Muscle of leg (tissue), 11 donors: ENCODE measurements around the gene CTRL. TPM values are rescaled to one million over a fixed set of nuclear protein-coding genes. Genes with fewer than 3 reads are reported as not detected.

ENCODE experiments used
- DNase-seq: peaks from one replicate; pipeline ENCODE4 v3.0.0; 2013
- H3K27ac ChIP-seq: one replicate; pipeline ENCODE4 v1.5.1; 2013; ENCODE audit warnings: mild to moderate bottlenecking, low read length, control low read depth
- H3K27me3 ChIP-seq: one replicate; pipeline ENCODE4 v1.6.1; 2013; ENCODE audit warnings: low read length; ENCODE audit not compliant: control insufficient read depth, insufficient read depth
- H3K36me3 ChIP-seq: one replicate; pipeline ENCODE4 v1.6.1; 2013; ENCODE audit warnings: low read length; ENCODE audit not compliant: control insufficient read depth, insufficient read depth
- H3K4me1 ChIP-seq: one replicate; pipeline ENCODE4 v1.6.1; 2013; ENCODE audit warnings: low read length; ENCODE audit not compliant: control insufficient read depth, insufficient read depth
- H3K4me3 ChIP-seq: one replicate; pipeline ENCODE4 v1.5.1; 2013; ENCODE audit warnings: low read length, control low read depth
- H3K9me3 ChIP-seq: replicated peaks from 2 replicates; pipeline ENCODE4 v1.6.1; 2013; ENCODE audit warnings: low read depth, low read length; ENCODE audit not compliant: control insufficient read depth
- WGBS: methylation state at CpG from one replicate; pipeline ENCODE4 v1.1.5; 2013; ENCODE audit warnings: missing lambda C conversion rate; ENCODE audit not compliant: insufficient coverage; 5-methylcytosine and 5-hydroxymethylcytosine counted together
- polyA plus RNA-seq, 8 donors: library from polyadenylated mRNA; unstranded; fragments of 120-200 nt; gene quantifications; one replicate each; pipeline versions ENCODE4 v1.2.1 to v1.2.3, GENCODE V29; 2013; ENCODE audit warnings: inconsistent platforms in 1 of 8, low replicate concordance in 1 of 8; ENCODE audit not compliant: insufficient read length in 8 of 8, insufficient read depth in 1 of 8
- total RNA-seq: library from RNA; stranded (reverse); fragments of 120-200 nt; gene quantifications from one replicate; pipeline ENCODE4 v1.2.4, GENCODE V29; 2013

The CTRL gene
- total and polyA plus RNA-seq, 9 donors, result 0.66 to 5.2 (median 3.6) TPM

GRCh38 chr16:67914758-67915495 is 16.7 kb downstream of the CTRL start:
- 63% methylated on average over 2 of the region's 7 CpGs for WGBS
- Histone ChIP-seq H3K27me3 (no peaks in the 10 kb centered on the region), H3K9me3 (no peaks in the 10 kb centered on the region), H3K4me3 (no peak overlapping the region), H3K27ac (no peak overlapping the region), H3K36me3 (peaks cover 60% of the 10 kb centered on the region), H3K4me1 (peaks cover 56% of the 10 kb centered on the region)
- no peak for DNase-seq

GRCh38 chr16:67910158-67910557 is 21.5 kb downstream of the CTRL start:
- Histone ChIP-seq H3K27ac (peak overlapping the region; percentile 47), H3K4me1 (peaks cover 15% of the 10 kb centered on the region), H3K36me3 (peaks cover 43% of the 10 kb centered on the region), H3K27me3 (no peaks in the 10 kb centered on the region), H3K4me3 (no peak overlapping the region), H3K9me3 (no peaks in the 10 kb centered on the region)
- peak; percentile 83 for DNase-seq
- WGBS, result 73% methylated on average over 2 of the region's 2 CpGs

- Histone ChIP-seq H3K9me3 (no peaks in the 10 kb centered on the region), H3K4me3 (no peak overlapping the region), H3K36me3 (peaks cover 43% of the 10 kb centered on the region), H3K27me3 (no peaks in the 10 kb centered on the region), H3K4me1 (peaks cover 11% of the 10 kb centered on the region), H3K27ac (peak overlapping the region; percentile 47)
- 92% methylated on average over 35 of the region's 36 CpGs for WGBS
- no peak for DNase-seq
Observed at GRCh38 chr16:67909056-67909742, 22.5 kb downstream of the CTRL start.

- WGBS, result 85% methylated on average over 7 of the region's 11 CpGs
- no peak overlapping the region for H3K27ac ChIP-seq
- H3K9me3 ChIP-seq, result no peaks in the 10 kb centered on the region
- H3K36me3 ChIP-seq, result peaks cover 45% of the 10 kb centered on the region
- no peak for DNase-seq
- no peaks in the 10 kb centered on the region for H3K27me3 ChIP-seq
- peaks cover 11% of the 10 kb centered on the region for H3K4me1 ChIP-seq
- H3K4me3 ChIP-seq, result no peak overlapping the region
Observed at GRCh38 chr16:67907397-67908180, 24.1 kb downstream of the CTRL start.

GRCh38 chr16:67902831-67903230 is 28.8 kb downstream of the CTRL start:
- Histone ChIP-seq H3K27me3 (no peaks in the 10 kb centered on the region), H3K4me1 (peaks cover 11% of the 10 kb centered on the region), H3K4me3 (no peak overlapping the region), H3K27ac (peak overlapping the region; percentile 45), H3K36me3 (peaks cover 17% of the 10 kb centered on the region), H3K9me3 (no peaks in the 10 kb centered on the region)
- 83% methylated on average over 1 of the region's 4 CpGs for WGBS
- DNase-seq, result no peak

- WGBS, result 100% methylated on average over 1 of the region's 5 CpGs
- Histone ChIP-seq H3K9me3 (no peaks in the 10 kb centered on the region), H3K27ac (no peak overlapping the region), H3K36me3 (peaks cover 17% of the 10 kb centered on the region), H3K27me3 (no peaks in the 10 kb centered on the region), H3K4me3 (no peak overlapping the region), H3K4me1 (peaks cover 11% of the 10 kb centered on the region)
- DNase-seq, result no peak
Observed at GRCh38 chr16:67901734-67902133, 29.9 kb downstream of the CTRL start.

- H3K27me3 ChIP-seq, result no peaks in the 10 kb centered on the region
- no peak overlapping the region for H3K27ac ChIP-seq
- peak; percentile 56 for DNase-seq
- no peaks in the 10 kb centered on the region for H3K9me3 ChIP-seq
- peaks cover 28% of the 10 kb centered on the region for H3K4me1 ChIP-seq
- H3K4me3 ChIP-seq, result no peak overlapping the region
- H3K36me3 ChIP-seq, result peaks cover 9% of the 10 kb centered on the region
- no CpG with 5 or more reads among the region's 3 CpGs for WGBS
Observed at GRCh38 chr16:67897231-67897630, 34.4 kb downstream of the CTRL start.

GRCh38 chr16:67893743-67894399 is 37.8 kb downstream of the CTRL start:
- peaks cover 18% of the 10 kb centered on the region for H3K4me1 ChIP-seq
- H3K36me3 ChIP-seq, result no peaks in the 10 kb centered on the region
- 19% methylated on average over 3 of the region's 14 CpGs for WGBS
- no peak for DNase-seq
- H3K9me3 ChIP-seq, result no peaks in the 10 kb centered on the region
- H3K27me3 ChIP-seq, result no peaks in the 10 kb centered on the region
- H3K27ac ChIP-seq, result peak overlapping the region; percentile 94
- H3K4me3 ChIP-seq, result peak overlapping the region; percentile 99

- Histone ChIP-seq H3K4me3 (peak within 1 kb of the TSS; percentile 99), H3K27ac (peak within 1 kb of the TSS; percentile 94), H3K36me3 (no peaks in the 10 kb centered on the region), H3K9me3 (no peaks in the 10 kb centered on the region), H3K27me3 (no peaks in the 10 kb centered on the region), H3K4me1 (peaks cover 23% of the 10 kb centered on the region)
- DNase-seq, result peak; percentile 98
- WGBS, result under 1% methylated on average over 86 of the region's 90 CpGs
Observed at GRCh38 chr16:67892899-67893742, 38.5 kb downstream of the CTRL start, which contains the start of gene PSKH1. Gene PSKH1 (plus strand): TSS chr16:67893254. CDS start chr16:67908750, 15,496 bp downstream.
